Thymus (tissue), 11 donors: ENCODE data around the gene KLHL30. TPM values are rescaled to one million over a fixed set of nuclear protein-coding genes. Genes with fewer than 3 reads are reported as not detected.

Experiments
- DNase-seq, 9 donors: peaks; one replicate each; pipeline ENCODE4 v3.0.0-alpha.2; 2013; ENCODE audit warnings: low spot score in 9 of 9, low read depth in 6 of 9, missing footprints in 1 of 9
- H3K27ac ChIP-seq, 2 donors: one replicate each; pipeline ENCODE4 v1.5.1; 2013; ENCODE audit warnings: control low read depth in 1 of 2, low read depth in 1 of 2, low read length in 1 of 2, mild to moderate bottlenecking in 1 of 2, moderate library complexity in 1 of 2
- H3K27me3 ChIP-seq, 2 donors: one replicate each; pipeline ENCODE4 v1.5.1; 2013; ENCODE audit warnings: low read length in 1 of 2; ENCODE audit not compliant: control insufficient read depth in 2 of 2, insufficient read depth in 1 of 2
- H3K36me3 ChIP-seq, 2 donors: one replicate each; pipeline ENCODE4 v1.5.1; 2013; ENCODE audit warnings: low read length in 1 of 2, mild to moderate bottlenecking in 1 of 2, moderate library complexity in 1 of 2; ENCODE audit not compliant: control insufficient read depth in 2 of 2, insufficient read depth in 2 of 2
- H3K4me1 ChIP-seq, 2 donors: one replicate each; pipeline ENCODE4 v1.5.1; 2013; ENCODE audit warnings: low read length in 2 of 2; ENCODE audit not compliant: control insufficient read depth in 2 of 2, insufficient read depth in 2 of 2
- H3K4me3 ChIP-seq, 2 donors: one replicate each; pipeline ENCODE4 v1.5.1; 2013; ENCODE audit warnings: low read length in 2 of 2, control low read depth in 1 of 2, mild to moderate bottlenecking in 1 of 2
- H3K9me3 ChIP-seq, 2 donors: one replicate each; pipeline ENCODE4 v1.5.1; 2013; ENCODE audit warnings: low read length in 1 of 2, mild to moderate bottlenecking in 1 of 2; ENCODE audit not compliant: control insufficient read depth in 2 of 2, insufficient read depth in 1 of 2
- WGBS: extraction: QIAGEN DNeasy Blood & Tissue Kit; methylation state at CpG from one replicate; pipeline ENCODE4 v1.1.7; 2013; 5-methylcytosine and 5-hydroxymethylcytosine counted together
- polyA plus RNA-seq: library from polyadenylated mRNA; stranded (reverse); fragments of 200-250 nt; gene quantifications from one replicate; pipeline ENCODE4 v1.2.3, GENCODE V29; 2013
- total RNA-seq: library from RNA; stranded (reverse); fragments of 120-200 nt; gene quantifications from one replicate; pipeline ENCODE4 v1.2.4, GENCODE V29; 2013
- donor health status: healthy.

KLHL30 gene
- total and polyA plus RNA-seq, 2 donors = 0.05 to 0.41 TPM

DNA sequence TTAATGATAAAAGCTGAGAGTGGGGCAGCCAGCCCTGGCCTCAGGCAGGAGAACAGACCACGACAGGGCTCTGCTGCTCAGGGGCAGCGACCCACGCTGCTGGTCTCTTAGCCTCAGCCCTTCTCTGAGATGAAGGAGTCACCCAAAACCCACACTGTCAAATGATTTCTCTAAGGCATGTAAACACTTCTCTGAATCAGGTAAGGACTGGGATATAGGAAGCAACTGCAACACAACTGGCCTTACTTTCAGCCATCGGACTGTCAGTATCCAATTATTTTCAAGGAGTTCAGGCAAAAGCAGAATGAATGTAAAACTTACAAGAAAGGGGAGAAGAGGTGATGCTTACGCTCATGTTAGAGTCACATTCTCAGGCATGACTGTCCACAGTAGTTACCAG lies 42.1 kb downstream of the KLHL30 start:
- H3K4me1 ChIP-seq = no peaks in the 10 kb centered on the region
- H3K27me3 ChIP-seq = no peaks in the 10 kb centered on the region
- H3K9me3 ChIP-seq = no peaks in the 10 kb centered on the region
- peaks cover 68 to 86% of the 10 kb centered on the region in 2 donors for H3K36me3 ChIP-seq
- no peak for DNase-seq
- no peak overlapping the region for H3K4me3 ChIP-seq
- WGBS = 91% methylated on average over 5 of the region's 5 CpGs
- no peak overlapping the region for H3K27ac ChIP-seq

GRCh38 chr2:238182362-238182761 lies 43.9 kb downstream of the KLHL30 start:
- no peak for DNase-seq
- peaks cover 76 to 93% of the 10 kb centered on the region in 2 donors for H3K36me3 ChIP-seq
- H3K27ac ChIP-seq = no peak overlapping the region
- no peaks in the 10 kb centered on the region for H3K9me3 ChIP-seq
- H3K27me3 ChIP-seq = no peaks in the 10 kb centered on the region
- WGBS = 95% methylated on average over 6 of the region's 6 CpGs
- H3K4me1 ChIP-seq = no peaks in the 10 kb centered on the region
- H3K4me3 ChIP-seq = no peak overlapping the region

GRCh38 chr2:238183821-238184220 lies 45.4 kb downstream of the KLHL30 start:
- Histone ChIP-seq H3K36me3 (peaks cover 77 to 95% of the 10 kb centered on the region in 2 donors), H3K27me3 (no peaks in the 10 kb centered on the region), H3K9me3 (no peaks in the 10 kb centered on the region), H3K4me1 (no peaks in the 10 kb centered on the region), H3K4me3 (no peak overlapping the region), H3K27ac (no peak overlapping the region)
- WGBS = 93% methylated on average over 4 of the region's 4 CpGs
- no peak for DNase-seq

GRCh38 chr2:238187618-238188548 lies 49.4 kb downstream of the KLHL30 start:
- no peak for DNase-seq
- Histone ChIP-seq H3K4me1 (no peaks in the 10 kb centered on the region), H3K27me3 (no peaks in the 10 kb centered on the region), H3K4me3 (no peak overlapping the region), H3K9me3 (no peaks in the 10 kb centered on the region), H3K36me3 (peaks cover 77 to 87% of the 10 kb centered on the region in 2 donors), H3K27ac (no peak overlapping the region)
- WGBS = 97% methylated on average over 17 of the region's 17 CpGs

DNA sequence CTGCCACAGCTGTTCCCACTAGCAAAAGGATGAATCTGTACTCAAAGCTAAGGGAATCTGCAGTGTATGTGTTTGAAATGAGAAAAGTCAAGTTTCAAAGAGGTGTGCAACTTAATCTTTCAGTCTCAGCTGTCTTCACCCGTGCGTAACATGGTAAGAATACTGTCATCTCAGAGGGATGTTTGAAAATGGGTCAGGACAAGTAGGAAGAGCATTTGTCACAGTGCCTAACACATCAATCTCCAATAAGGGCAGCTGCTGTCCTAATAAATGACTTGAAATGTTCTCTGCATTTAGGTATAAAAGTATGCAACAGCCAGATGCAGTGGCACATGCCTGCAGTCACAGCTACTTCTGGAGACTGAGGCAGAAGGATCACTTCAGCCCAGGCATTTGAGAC lies 52.0 kb downstream of the KLHL30 start:
- no peak for DNase-seq

More for the DNA sequence above, 52.0 kb downstream of the KLHL30 start:
- Histone ChIP-seq H3K36me3 (peaks cover 70 to 78% of the 10 kb centered on the region in 2 donors), H3K27ac (no peak overlapping the region), H3K4me3 (no peak overlapping the region), H3K9me3 (no peaks in the 10 kb centered on the region), H3K4me1 (no peaks in the 10 kb centered on the region), H3K27me3 (no peaks in the 10 kb centered on the region)
- WGBS = 96% methylated on average over 2 of the region's 2 CpGs

Other genes starting within 250 kb of the KLHL30 start
- 50.7 TPM for gene UBE2F, start 171.7 kb upstream of the KLHL30 start, total RNA-seq
- gene UBE2F, start 171.7 kb upstream of the KLHL30 start, polyA plus RNA-seq = 77.8 TPM
- 17.4 TPM for gene SCLY, start 77.7 kb upstream of the KLHL30 start, total RNA-seq
- 10.4 TPM for gene SCLY, start 77.7 kb upstream of the KLHL30 start, polyA plus RNA-seq
- 0.66 TPM for gene ESPNL, start 38.3 kb upstream of the KLHL30 start, total RNA-seq
- gene ESPNL, start 38.3 kb upstream of the KLHL30 start, polyA plus RNA-seq = 1.5 TPM
- gene ERFE, start 20.3 kb downstream of the KLHL30 start, total RNA-seq = 0.38 TPM
- gene ERFE, start 20.3 kb downstream of the KLHL30 start, polyA plus RNA-seq = 0.96 TPM
- gene ILKAP, start 65.0 kb downstream of the KLHL30 start, total RNA-seq = 22.3 TPM
- 67.0 TPM for gene ILKAP, start 65.0 kb downstream of the KLHL30 start, polyA plus RNA-seq
- 16.1 TPM for gene HES6, start 101.4 kb downstream of the KLHL30 start, total RNA-seq
- gene HES6, start 101.4 kb downstream of the KLHL30 start, polyA plus RNA-seq = 18.7 TPM
- 3.0 TPM for gene PER2, start 149.9 kb downstream of the KLHL30 start, total RNA-seq
- 5.6 TPM for gene PER2, start 149.9 kb downstream of the KLHL30 start, polyA plus RNA-seq
- gene TRAF3IP1, start 181.8 kb downstream of the KLHL30 start, total RNA-seq = 2.7 TPM
- gene TRAF3IP1, start 181.8 kb downstream of the KLHL30 start, polyA plus RNA-seq = 5.1 TPM